Gastrocnemius medialis (tissue), 4 donors: ENCODE measurements around the gene AMTN. TPM values are rescaled to one million over a fixed set of nuclear protein-coding genes. Genes with fewer than 3 reads are reported as not detected.

Experiments used
- ATAC-seq, 2 donors: fragments of 150-250 bp; one replicate each; pipeline ENCODE4 v1.9.1; 2016
- DNase-seq, 2 donors: peaks; one replicate each; pipeline ENCODE4 v3.0.0-alpha.2; 2019
- H3K27ac ChIP-seq, 4 donors: fragments of 200-600 bp; sonication (generic); 1 replicate in 1 of 4; 2 replicates in 3 of 4; pipeline ENCODE4 v1.5.1; 2016 to 2018; ENCODE audit warnings: mild to moderate bottlenecking in 2 of 4, moderate library complexity in 1 of 4
- H3K27me3 ChIP-seq, 3 donors: fragments of 200-600 bp; sonication (generic) in 2 of 3; 1 replicate in 1 of 3; 2 replicates in 2 of 3; pipeline versions ENCODE4 v1.5.1 to v1.6.0; 2016 to 2019; ENCODE audit warnings: mild to moderate bottlenecking in 1 of 3, moderate library complexity in 1 of 3
- H3K36me3 ChIP-seq, 2 donors: fragments of 200-600 bp; sonication (generic) in 1 of 2; one replicate each; pipeline ENCODE4 v1.5.1; 2017 to 2018
- H3K4me1 ChIP-seq, 2 donors: fragments of 200-600 bp; sonication (generic) in 1 of 2; one replicate each; pipeline ENCODE4 v1.5.1; 2016 to 2017; ENCODE audit warnings: mild to moderate bottlenecking in 2 of 2
- H3K4me3 ChIP-seq, 4 donors: fragments of 200-600 bp; sonication (generic) in 3 of 4; 1 replicate in 1 of 4; 2 replicates in 3 of 4; pipeline ENCODE4 v1.5.1; 2016 to 2019; ENCODE audit warnings: mild to moderate bottlenecking in 2 of 4
- H3K9me3 ChIP-seq, 3 donors: fragments of 200-600 bp; sonication (generic) in 2 of 3; 1 replicate in 1 of 3; 2 replicates in 2 of 3; pipeline ENCODE4 v1.5.1; 2016 to 2019
- POLR2A ChIP-seq, 2 donors: fragments of 450-650 bp; IDR thresholded peaks; one replicate each; pipeline ENCODE4 v1.6.1; 2017; ENCODE audit warnings: antibody characterized with exemption in 2 of 2, mild to moderate bottlenecking in 2 of 2, moderate library complexity in 2 of 2
- in situ Hi-C, 4 donors: fragments of 200-750 bp; cut with MboI; loops; one replicate each; pipeline versions ENCODE4 v1.15.0 to v1.8.0; 2017; ENCODE audit warnings: low sequenced_read_pairs in 4 of 4
- intact Hi-C: fragments of 100-400 bp; cut with DNase I; formaldehyde crosslinking; loops from one replicate; pipeline ENCODE4 v1.15.1; 2023; ENCODE audit warnings: low total_unique reads
- total RNA-seq, 4 donors: library from RNA; depleted of rRNA; stranded (reverse); fragments of >200 nt; gene quantifications; one replicate each; pipeline versions ENCODE4 v1.1.0 to v1.2.3, GENCODE V29; 2016
- TF ChIP-seq, protein P1 (sequence below), 5 experiments: fragments of 450-650 bp in 3 of 5; fragments of 200-600 bp in 2 of 5; sonication (generic) in 2 of 5; IDR thresholded peaks in 4 of 5; conservative IDR thresholded peaks in 1 of 5; 1 replicate in 4 of 5; 2 replicates in 1 of 5; pipeline ENCODE4 v1.5.1; 2016 to 2019; ENCODE audit warnings: antibody characterized with exemption in 5 of 5, mild to moderate bottlenecking in 3 of 5, moderate library complexity in 3 of 5

Gene AMTN
- total RNA-seq, 4 donors from 2014 or later = not detected

- in situ Hi-C loops = no loop called here
- DNase-seq = no peak
- Histone ChIP-seq H3K4me1 (no peaks in the 10 kb centered on the region), H3K36me3 (no peaks in the 10 kb centered on the region), H3K9me3 (no peaks in the 10 kb centered on the region), H3K4me3 (no peak overlapping the region), H3K27ac (no peak overlapping the region), H3K27me3 (no peaks in the 10 kb centered on the region)
- no peak for ATAC-seq
- no peak for TF ChIP-seq POLR2A (IDR thresholded peaks at IDR 0.05)
- TF ChIP-seq, protein P1, sequence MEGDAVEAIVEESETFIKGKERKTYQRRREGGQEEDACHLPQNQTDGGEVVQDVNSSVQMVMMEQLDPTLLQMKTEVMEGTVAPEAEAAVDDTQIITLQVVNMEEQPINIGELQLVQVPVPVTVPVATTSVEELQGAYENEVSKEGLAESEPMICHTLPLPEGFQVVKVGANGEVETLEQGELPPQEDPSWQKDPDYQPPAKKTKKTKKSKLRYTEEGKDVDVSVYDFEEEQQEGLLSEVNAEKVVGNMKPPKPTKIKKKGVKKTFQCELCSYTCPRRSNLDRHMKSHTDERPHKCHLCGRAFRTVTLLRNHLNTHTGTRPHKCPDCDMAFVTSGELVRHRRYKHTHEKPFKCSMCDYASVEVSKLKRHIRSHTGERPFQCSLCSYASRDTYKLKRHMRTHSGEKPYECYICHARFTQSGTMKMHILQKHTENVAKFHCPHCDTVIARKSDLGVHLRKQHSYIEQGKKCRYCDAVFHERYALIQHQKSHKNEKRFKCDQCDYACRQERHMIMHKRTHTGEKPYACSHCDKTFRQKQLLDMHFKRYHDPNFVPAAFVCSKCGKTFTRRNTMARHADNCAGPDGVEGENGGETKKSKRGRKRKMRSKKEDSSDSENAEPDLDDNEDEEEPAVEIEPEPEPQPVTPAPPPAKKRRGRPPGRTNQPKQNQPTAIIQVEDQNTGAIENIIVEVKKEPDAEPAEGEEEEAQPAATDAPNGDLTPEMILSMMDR (IDR thresholded peaks at IDR 0.05 in 4 of 5, conservative IDR thresholded peaks at IDR 0.05 in 1 of 5) = no peak
- intact Hi-C loops = no loop called here
These were observed 26.0 kb downstream of the AMTN start for GRCh38 chr4:70544279-70544868.

- Histone ChIP-seq H3K9me3 (no peaks in the 10 kb centered on the region), H3K4me1 (no peaks in the 10 kb centered on the region), H3K36me3 (no peaks in the 10 kb centered on the region), H3K27me3 (no peaks in the 10 kb centered on the region), H3K4me3 (no peak overlapping the region), H3K27ac (no peak overlapping the region)
- intact Hi-C loops = no loop called here
- no peak for ATAC-seq
- TF ChIP-seq, protein P1 (IDR thresholded peaks at IDR 0.05 in 4 of 5, conservative IDR thresholded peaks at IDR 0.05 in 1 of 5) = no peak
- TF ChIP-seq POLR2A (IDR thresholded peaks at IDR 0.05) = no peak
- no peak for DNase-seq
- in situ Hi-C loops = no loop called here
These were observed 38.5 kb downstream of the AMTN start for GRCh38 chr4:70556856-70557255.

DNA sequence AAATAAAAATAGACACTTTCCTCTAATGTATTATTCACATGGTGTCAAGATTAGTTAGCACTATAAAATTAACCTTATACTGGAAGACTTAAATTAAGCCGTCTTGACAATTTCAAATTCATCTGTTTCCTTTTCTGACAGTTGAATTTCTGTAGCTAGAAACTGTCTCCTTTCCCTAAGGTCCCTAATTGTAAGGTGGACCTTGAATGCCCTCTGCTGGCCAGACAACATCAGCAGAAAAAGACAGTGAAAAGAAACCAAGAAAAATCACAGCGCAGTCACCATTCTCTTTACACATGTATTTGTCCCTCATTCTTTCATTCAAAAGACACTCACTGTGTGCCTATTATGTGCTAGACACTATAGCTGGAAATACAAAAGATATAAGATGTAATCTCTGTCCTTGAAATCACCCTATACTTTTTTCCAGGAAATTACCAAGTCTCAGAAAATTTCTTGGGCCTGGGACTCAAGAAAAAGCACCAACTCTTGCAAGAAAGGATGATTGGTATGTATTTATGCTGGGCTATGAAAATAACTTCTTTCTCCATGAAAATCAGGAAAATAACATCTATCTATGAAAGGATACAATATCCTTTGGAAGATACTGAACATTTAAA lies 41.0 kb downstream of the AMTN start:
- DNase-seq (peak in 1 of 2 donors; percentile 16), ATAC-seq (no peak)
- Histone ChIP-seq H3K9me3 (no peaks in the 10 kb centered on the region), H3K27ac (no peak overlapping the region), H3K4me1 (no peaks in the 10 kb centered on the region), H3K27me3 (no peaks in the 10 kb centered on the region), H3K36me3 (no peaks in the 10 kb centered on the region), H3K4me3 (no peak overlapping the region)
- in situ Hi-C loops (no loop called here), intact Hi-C loops (no loop called here)
- TF ChIP-seq POLR2A (IDR thresholded peaks at IDR 0.05) = no peak
- TF ChIP-seq, protein P1 (IDR thresholded peaks at IDR 0.05 in 4 of 5, conservative IDR thresholded peaks at IDR 0.05 in 1 of 5) = peak in 3 of 5 experiments; percentile 28 to 48 (median 30)

DNA sequence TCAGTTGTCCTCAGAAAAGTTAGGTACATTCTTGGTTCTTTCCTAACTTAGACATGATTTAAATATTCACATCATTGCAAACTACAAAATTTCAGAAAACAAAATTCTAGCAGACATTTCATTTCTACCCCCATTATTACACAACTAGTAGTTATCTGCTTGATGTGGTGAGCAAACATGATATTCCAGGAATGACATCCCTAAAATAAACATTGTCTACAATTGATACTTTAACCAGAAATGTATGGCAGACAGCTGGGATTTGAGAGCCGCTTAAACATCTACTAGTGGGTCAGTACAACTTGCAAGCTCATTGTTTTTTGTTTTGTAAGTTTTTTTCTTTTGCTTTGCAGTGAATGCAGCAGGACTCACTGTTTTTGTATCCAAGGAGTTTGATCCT lies 41.6 kb downstream of the AMTN start:
- no peak overlapping the region for H3K27ac ChIP-seq
- ATAC-seq (no peak), DNase-seq (no peak)
- intact Hi-C loops = no loop called here
- TF ChIP-seq, protein P1 (IDR thresholded peaks at IDR 0.05 in 4 of 5, conservative IDR thresholded peaks at IDR 0.05 in 1 of 5) = no peak
- no peak for TF ChIP-seq POLR2A (IDR thresholded peaks at IDR 0.05)
- no peaks in the 10 kb centered on the region for H3K4me1 ChIP-seq
- no peak overlapping the region for H3K4me3 ChIP-seq
- no peaks in the 10 kb centered on the region for H3K27me3 ChIP-seq
- H3K36me3 ChIP-seq = no peaks in the 10 kb centered on the region
- in situ Hi-C loops = no loop called here
- no peaks in the 10 kb centered on the region for H3K9me3 ChIP-seq
